SK-N-MC (cell line): ENCODE results near the gene TMEM54.

ENCODE experiments used
- EZH2 ChIP-seq: fragments of 200-600 bp; sonication (generic); IDR thresholded peaks from one replicate; pipeline ENCODE4 v1.6.1; 2017; ENCODE audit warnings: antibody characterized with exemption
- FOXP2 ChIP-seq: optimal IDR thresholded peaks from 2 replicates; pipeline ENCODE3; 2011; ENCODE audit warnings: mild to moderate bottlenecking, moderate library complexity; ENCODE audit not compliant: insufficient read depth; ENCODE audit errors: extremely low read length, control extremely low read depth
- POLR2AphosphoS5 ChIP-seq: IDR thresholded peaks from 2 replicates; pipeline ENCODE4 v1.6.1; 2012; ENCODE audit warnings: mild to moderate bottlenecking, low read depth, low read length, borderline replicate concordance

DNA sequence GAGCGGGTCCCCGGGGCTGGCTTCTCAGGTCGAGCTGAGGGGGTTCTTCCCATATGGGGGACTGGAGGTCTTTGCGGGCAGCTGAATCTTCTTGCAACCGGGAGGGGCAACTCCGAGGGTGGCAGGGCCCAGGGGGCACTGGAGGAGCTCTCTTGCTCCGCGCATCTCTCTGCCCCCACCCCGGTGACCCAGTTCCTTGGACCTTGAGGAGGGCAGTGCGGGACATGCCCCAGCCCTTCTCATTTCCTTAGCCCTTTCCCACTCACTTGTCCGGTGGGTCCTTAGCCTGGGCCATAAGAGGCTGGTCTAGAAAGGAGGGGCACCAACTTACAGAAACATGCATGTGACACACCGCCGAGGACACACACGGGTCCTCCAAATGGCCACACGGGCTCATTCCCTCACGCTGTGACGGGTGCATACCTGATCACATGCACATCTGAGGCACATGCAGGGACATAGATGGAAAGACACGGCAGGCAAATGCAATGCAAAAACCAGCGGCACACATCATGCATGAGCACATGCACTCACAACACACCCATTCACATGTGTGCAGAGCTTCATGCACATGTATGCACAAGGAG is 14.3 kb downstream of the TMEM54 start:
- no peak for TF ChIP-seq POLR2AphosphoS5
- no peak for TF ChIP-seq EZH2
- TF ChIP-seq FOXP2, result no peak
